ENCODE measurements around the gene ADD3.
A peak's percentile ranks its signal among the peaks of the same experiment; 100 is the strongest.

- TF ChIP-seq CTCF (IDR thresholded peaks at IDR 0.05; ENCODE audit: low read depth, low read length), result no peak
- no peak for TF ChIP-seq POLR2A (IDR thresholded peaks at IDR 0.05; ENCODE audit: extremely low read depth, insufficient read length)
- TF ChIP-seq MYC (IDR thresholded peaks at IDR 0.05; ENCODE audit: low read depth, low read length), result peak; percentile 54
Measured at GRCh38 chr10:110141871-110142635, 134.3 kb downstream of the ADD3 start.

Measured in NB4 (cell line).